Aorta (tissue), 5 donors: ENCODE measurements around the gene ENTPD8. TPM values are rescaled to one million over a fixed set of nuclear protein-coding genes. Genes with fewer than 3 reads are reported as not detected.

Experiments used
- ATAC-seq: fragments of 200-7000 bp; cut with Tn5 transposase; one replicate; pipeline ENCODE4 v1.9.1; 2022; ENCODE audit warnings: moderate library complexity; ENCODE audit not compliant: low FRiP score
- DNase-seq, 2 donors: peaks; one replicate each; pipeline ENCODE4 v3.0.0-alpha.2; 2020
- H3K27ac ChIP-seq, 2 donors: one replicate each; pipeline ENCODE4 v1.5.1; 2013; ENCODE audit warnings: low read length in 2 of 2, mild to moderate bottlenecking in 2 of 2, moderate library complexity in 2 of 2, control low read depth in 1 of 2, inconsistent platforms in 1 of 2, low read depth in 1 of 2
- H3K27me3 ChIP-seq, 2 donors: one replicate each; pipeline ENCODE4 v1.6.1; 2013; ENCODE audit warnings: control low read depth in 1 of 2, low read length in 1 of 2, mild to moderate bottlenecking in 1 of 2, moderate library complexity in 1 of 2; ENCODE audit not compliant: insufficient read depth in 2 of 2, control insufficient read depth in 1 of 2
- H3K36me3 ChIP-seq, 2 donors: one replicate each; pipeline ENCODE4 v1.6.1; 2013; ENCODE audit warnings: control low read depth in 1 of 2, low read length in 1 of 2, mild to moderate bottlenecking in 1 of 2; ENCODE audit not compliant: insufficient read depth in 2 of 2, control insufficient read depth in 1 of 2
- H3K4me1 ChIP-seq, 2 donors: one replicate each; pipeline ENCODE4 v1.6.1; 2013; ENCODE audit warnings: low read length in 2 of 2, control low read depth in 1 of 2, mild to moderate bottlenecking in 1 of 2, moderate library complexity in 1 of 2; ENCODE audit not compliant: insufficient read depth in 2 of 2, control insufficient read depth in 1 of 2
- H3K4me3 ChIP-seq, 2 donors: one replicate each; pipeline ENCODE4 v1.5.1; 2013; ENCODE audit warnings: low read length in 2 of 2, control low read depth in 1 of 2, mild to moderate bottlenecking in 1 of 2
- H3K9me3 ChIP-seq: one replicate; pipeline ENCODE4 v1.6.1; 2013; ENCODE audit warnings: mild to moderate bottlenecking, low read length; ENCODE audit not compliant: control insufficient read depth
- WGBS, 2 donors: extraction: QIAGEN DNeasy Blood & Tissue Kit; methylation state at CpG; one replicate each; pipeline ENCODE4 v1.1.7; 2013; 5-methylcytosine and 5-hydroxymethylcytosine counted together
- intact Hi-C, 2 donors: fragments of 100-400 bp; cut with DNase I; formaldehyde crosslinking; loops; one replicate each; pipeline versions ENCODE4 v1.14.2 to v1.15.0; 2022
- polyA plus RNA-seq, 2 donors: library from polyadenylated mRNA; stranded (reverse); fragments of 200-250 nt; gene quantifications; one replicate each; pipeline ENCODE4 v1.2.3, GENCODE V29; 2013
- total RNA-seq, 2 donors: library from RNA; stranded (reverse); fragmentation: NEBNext Ultra II Directional; extraction: Animal tissue kit (Norgen Biotek cat#: 25700); gene quantifications; one replicate each; pipeline ENCODE4 v1.2.1, GENCODE V29; 2021
- donor health status: healthy with polysubstance abuse.
- donor health status: Bipolar disorder and iron deficiency.
- donor health status: DM: no; HTN: no; CAD: no.
- donor health status: DM: no; HTN: no; CAD: no.
- donor health status: DM: yes; HTN: yes; CAD: no.

Gene ENTPD8
- total and polyA plus RNA-seq, 4 donors, result 3.1 TPM; not detected in 3

DNA sequence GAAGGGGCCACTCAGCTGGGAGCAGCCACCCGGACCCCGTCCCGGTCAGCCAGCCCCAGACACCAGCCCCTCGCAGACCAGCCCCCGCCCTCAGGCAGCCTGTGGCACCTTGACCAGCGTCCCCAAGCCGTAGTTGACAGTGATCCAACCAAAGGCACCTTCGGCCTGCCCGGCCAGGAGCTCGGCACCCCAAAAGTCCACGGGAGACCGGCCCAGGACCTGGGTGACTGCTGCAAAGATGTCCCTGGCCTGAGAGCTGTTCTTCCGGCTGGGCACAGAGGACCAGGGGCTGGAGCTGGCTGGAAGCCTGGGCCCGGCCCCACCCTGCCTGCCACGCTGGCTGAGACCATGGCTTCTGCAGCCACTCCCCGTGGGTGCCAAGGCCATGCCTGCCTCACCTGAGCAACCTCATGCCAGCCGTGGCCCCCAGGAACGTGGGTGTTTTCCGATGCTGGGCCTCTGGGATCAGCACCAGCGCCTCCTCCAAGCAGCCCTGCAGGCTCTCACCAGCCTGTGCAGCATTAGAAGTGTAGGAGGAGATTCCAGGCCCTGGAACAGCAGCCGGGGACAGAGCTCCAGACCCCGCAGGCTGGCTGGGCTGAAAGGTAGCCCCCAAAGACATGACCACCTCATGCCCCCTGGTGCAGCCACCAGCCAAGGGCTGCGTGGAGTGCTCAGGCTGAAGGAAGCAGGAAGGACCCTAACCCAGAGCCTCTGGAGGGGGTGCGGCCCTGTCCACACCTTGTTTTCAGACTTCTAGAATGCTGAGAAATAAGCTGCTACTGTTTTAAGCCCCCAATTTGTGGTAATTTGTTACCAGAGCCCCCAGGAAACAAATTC, 4.2 kb downstream of the ENTPD8 start:
- DNase-seq (peak; percentile 43 to 64), ATAC-seq (no peak)
- H3K27ac ChIP-seq, result no peak overlapping the region
- no peak overlapping the region for H3K4me3 ChIP-seq
- no peaks in the 10 kb centered on the region for H3K4me1 ChIP-seq
- H3K36me3 ChIP-seq, result no peaks in the 10 kb centered on the region
- WGBS, 2 donors, result 77 to 82% methylated on average over 24 of the region's 24 CpGs
- no peaks in the 10 kb centered on the region for H3K27me3 ChIP-seq
- intact Hi-C loops, result no loop called here
- H3K9me3 ChIP-seq, result no peaks in the 10 kb centered on the region

DNA sequence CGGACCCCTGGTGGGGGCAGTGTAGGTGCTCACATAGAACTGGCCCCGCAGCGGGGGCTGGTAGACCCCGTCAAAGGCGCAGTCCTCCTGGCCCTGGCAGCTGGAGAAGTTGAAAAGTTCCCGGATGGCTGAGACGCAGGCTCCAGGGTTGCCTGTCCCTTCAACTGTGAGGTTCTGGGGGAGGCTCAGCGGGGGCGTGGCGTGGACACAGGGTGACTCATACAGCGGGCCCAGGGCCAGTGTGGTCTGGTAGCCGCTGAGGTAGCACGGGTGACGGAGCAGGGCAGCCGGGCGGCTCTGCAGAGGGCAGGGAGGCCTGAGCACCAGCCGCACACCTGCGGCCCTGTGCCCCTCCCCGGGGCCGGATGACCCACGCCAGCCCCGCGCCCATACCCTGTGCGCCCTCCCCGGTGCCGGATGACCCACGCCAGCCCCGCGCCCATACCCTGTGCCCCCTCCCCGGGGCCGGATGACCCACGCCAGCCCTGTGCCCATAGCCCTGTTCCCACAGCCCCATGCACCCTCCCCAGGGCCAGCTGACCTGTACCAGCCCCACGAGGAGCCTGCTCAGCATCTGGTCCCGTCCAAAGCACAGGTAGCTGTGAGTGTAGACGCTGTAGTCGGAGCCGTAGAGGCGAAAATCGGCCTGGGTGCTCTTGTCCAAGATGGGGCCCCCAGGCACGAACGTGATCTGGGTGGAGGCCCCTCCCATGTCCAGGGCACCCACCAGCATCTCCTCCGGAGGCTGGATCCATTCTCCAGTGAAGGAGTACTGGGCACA, 5.0 kb downstream of the ENTPD8 start:
- no peaks in the 10 kb centered on the region for H3K4me1 ChIP-seq
- no peaks in the 10 kb centered on the region for H3K36me3 ChIP-seq
- peak; percentile 53 for ATAC-seq
- WGBS, 2 donors, result 56 to 63% methylated on average over 31 to 42 of the region's 42 CpGs
- intact Hi-C loops, result no loop called here
- no peak overlapping the region for H3K27ac ChIP-seq
- H3K27me3 ChIP-seq, result no peaks in the 10 kb centered on the region
- H3K4me3 ChIP-seq, result no peak overlapping the region
- DNase-seq, result peak; percentile 87 to 94
- no peaks in the 10 kb centered on the region for H3K9me3 ChIP-seq

DNA sequence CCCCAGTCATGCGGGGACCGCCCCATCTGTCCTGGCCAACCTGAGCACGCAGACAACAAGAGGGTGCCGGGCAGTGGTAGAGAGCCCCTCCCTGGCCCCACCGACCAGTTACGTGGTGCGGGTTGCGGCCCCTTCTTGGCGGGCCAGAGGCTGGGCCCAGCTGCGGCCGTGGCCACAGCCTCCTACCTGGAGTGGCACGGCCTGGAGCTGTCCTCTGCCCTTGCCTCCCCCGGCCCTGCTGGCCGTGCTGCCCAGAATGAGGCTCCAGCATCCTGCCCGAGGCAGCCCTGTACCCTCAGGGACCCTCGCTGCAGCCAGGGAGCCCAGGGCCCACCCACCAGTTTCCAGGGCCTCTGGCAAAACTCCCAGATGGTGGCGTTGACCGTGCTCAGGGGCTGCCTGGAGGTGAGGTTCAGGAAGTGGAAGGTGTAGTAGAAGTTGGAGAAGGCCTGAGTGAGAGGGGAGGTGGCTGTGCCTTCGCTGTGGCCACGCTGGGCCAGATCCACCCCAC, 5.7 kb downstream of the ENTPD8 start:
- Histone ChIP-seq H3K27me3 (no peaks in the 10 kb centered on the region), H3K36me3 (no peaks in the 10 kb centered on the region), H3K9me3 (no peaks in the 10 kb centered on the region), H3K27ac (no peak overlapping the region), H3K4me3 (no peak overlapping the region), H3K4me1 (no peaks in the 10 kb centered on the region)
- intact Hi-C loops, result no loop called here
- ATAC-seq (no peak), DNase-seq (no peak)
- 81 to 82% methylated on average over 20 of the region's 20 CpGs for WGBS, 2 donors

DNA sequence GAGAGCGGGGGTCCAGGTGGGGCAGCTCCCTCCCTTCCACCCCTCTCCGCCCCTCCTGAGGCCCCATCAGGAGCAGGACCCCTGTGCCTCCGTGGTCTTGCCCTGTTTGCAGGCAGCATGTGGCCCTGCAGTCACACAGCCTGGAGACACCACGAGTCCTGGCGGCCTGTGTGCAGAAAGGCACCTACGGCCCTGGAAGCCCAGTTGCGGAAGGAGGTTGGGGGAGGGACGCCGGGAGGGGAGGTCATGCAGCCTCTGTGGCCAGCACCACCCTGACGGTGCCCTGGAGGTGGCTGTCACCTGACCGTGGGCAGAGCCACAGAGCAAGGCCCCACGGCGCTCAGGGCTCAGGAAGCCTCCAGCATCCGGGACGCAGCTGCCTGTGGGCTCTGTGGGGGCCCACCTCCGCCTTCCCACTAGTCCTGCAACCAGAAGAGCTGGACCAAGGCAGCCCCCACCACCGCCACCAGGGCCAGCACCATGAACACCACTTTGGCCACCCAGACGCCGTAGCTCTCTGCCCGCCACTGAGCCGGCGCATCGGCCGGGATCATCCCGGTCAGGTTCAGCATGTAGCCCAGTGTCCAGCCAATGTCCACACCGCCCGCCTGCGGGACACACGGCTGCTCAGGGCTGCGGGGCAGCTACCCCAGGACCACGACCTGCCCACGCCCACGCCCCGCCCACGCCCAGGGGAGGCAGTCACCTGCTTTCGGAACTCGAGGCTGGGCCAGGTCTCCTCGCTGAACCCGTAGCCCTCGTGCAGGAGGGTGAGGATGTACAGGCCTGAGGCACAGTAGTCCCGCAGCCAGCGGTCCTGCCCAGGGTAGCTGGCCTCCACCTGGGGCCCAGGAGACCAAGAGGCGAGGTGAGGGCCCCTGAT, 6.4 kb downstream of the ENTPD8 start:
- Histone ChIP-seq H3K27me3 (no peaks in the 10 kb centered on the region), H3K4me1 (no peaks in the 10 kb centered on the region), H3K27ac (no peak overlapping the region), H3K9me3 (no peaks in the 10 kb centered on the region), H3K36me3 (no peaks in the 10 kb centered on the region), H3K4me3 (no peak overlapping the region)
- peak; percentile 53 to 77 for DNase-seq
- intact Hi-C loops, result no loop called here
- no peak for ATAC-seq
- WGBS, 2 donors, result 89 to 93% methylated on average over 39 to 43 of the region's 43 CpGs

DNA sequence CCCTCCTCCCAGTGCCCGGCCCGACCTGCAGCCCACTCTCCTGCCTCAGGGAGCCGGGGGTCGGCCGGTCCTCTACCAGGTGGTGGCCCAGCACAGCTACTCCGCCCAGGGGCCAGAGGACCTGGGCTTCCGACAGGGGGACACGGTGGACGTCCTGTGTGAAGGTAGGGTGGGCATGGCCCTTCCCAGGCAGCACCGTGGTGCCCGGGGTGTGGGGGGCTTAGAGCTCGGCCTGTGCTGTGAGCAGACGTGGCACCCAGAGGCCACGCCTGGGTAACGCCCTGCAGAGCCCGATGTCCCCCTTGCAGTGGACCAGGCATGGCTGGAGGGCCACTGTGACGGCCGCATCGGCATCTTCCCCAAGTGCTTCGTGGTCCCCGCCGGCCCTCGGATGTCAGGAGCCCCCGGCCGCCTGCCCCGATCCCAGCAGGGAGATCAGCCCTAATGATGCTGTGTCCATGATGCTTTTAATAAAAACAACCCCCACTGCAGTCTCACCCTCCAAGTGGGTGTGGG, 7.2 kb downstream of the ENTPD8 start:
- no peaks in the 10 kb centered on the region for H3K27me3 ChIP-seq

DNA sequence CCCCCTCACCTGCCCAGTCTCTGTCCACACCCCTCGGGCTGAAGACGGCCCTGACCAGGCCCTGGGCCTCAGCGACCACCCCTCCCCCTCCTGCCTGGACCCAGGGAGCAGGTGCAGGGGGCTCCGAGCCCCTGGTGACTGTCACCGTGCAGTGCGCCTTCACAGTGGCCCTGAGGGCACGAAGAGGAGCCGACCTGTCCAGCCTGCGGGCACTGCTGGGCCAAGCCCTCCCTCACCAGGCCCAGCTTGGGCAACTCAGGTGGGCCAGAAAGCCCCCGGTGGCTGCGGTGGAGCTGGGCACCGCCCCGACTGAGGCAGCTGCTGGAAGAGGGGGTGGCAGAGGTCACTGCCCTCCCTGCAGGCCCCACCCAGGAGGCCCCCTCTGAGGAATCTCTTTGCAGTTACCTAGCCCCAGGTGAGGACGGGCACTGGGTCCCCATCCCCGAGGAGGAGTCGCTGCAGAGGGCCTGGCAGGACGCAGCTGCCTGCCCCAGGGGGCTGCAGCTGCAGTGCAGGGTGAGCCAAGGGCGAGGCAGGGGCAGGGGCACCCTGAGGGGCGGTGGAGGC, 7.7 kb downstream of the ENTPD8 start:
- WGBS, 2 donors, result 84 to 87% methylated on average over 18 to 19 of the region's 19 CpGs

More for the DNA sequence above, 7.2 kb downstream of the ENTPD8 start:
- WGBS, 2 donors, result 89 to 91% methylated on average over 16 to 26 of the region's 26 CpGs
- Histone ChIP-seq H3K4me1 (no peaks in the 10 kb centered on the region), H3K27ac (no peak overlapping the region), H3K36me3 (no peaks in the 10 kb centered on the region), H3K4me3 (no peak overlapping the region), H3K9me3 (no peaks in the 10 kb centered on the region)
- ATAC-seq (no peak), DNase-seq (peak; percentile 48 to 72)
- intact Hi-C loops, result no loop called here

DNA sequence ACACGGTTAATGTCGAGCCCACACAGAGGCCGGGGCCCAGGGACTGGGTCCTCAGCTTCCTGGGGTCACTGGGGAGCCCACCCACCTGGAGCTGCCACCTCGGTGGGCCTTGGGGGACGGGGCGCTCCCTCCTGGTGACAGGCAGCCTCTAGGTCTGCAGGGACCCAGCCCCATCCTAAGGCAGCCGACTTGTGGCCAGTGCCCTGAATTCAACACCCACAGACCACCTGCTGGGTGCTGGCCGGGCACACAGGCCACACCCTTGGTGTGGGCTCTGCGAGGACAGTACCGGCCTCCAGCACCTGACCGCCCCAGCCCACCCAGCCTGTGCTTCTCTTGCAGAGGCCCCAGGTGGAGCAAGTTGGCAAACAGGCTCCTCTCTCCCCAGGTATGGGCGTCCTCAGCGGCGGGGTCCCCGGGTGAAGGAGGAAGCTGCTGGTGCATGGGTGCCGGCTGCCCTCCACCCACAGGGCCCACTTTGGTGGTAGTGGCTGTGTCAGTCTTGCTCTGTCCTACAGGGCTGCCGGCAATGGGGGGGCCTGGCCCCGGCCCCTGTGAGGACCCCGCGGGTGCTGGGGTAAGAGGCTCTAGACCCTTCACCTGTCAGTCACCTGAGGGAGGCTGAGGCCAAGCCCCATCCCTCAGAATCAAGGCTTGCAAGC, 8.3 kb downstream of the ENTPD8 start:
- ATAC-seq (no peak), DNase-seq (peak; percentile 42 to 73)
- 93 to 96% methylated on average over 19 to 20 of the region's 20 CpGs for WGBS, 2 donors

More for the DNA sequence above, 7.7 kb downstream of the ENTPD8 start:
- H3K27ac ChIP-seq, result no peak overlapping the region
- intact Hi-C loops, result no loop called here
- ATAC-seq (no peak), DNase-seq (peak; percentile 41 to 77)
- no peak overlapping the region for H3K4me3 ChIP-seq
- H3K9me3 ChIP-seq, result no peaks in the 10 kb centered on the region
- H3K36me3 ChIP-seq, result no peaks in the 10 kb centered on the region
- no peaks in the 10 kb centered on the region for H3K27me3 ChIP-seq
- H3K4me1 ChIP-seq, result no peaks in the 10 kb centered on the region

More for the DNA sequence above, 8.3 kb downstream of the ENTPD8 start:
- no peak overlapping the region for H3K27ac ChIP-seq
- H3K4me3 ChIP-seq, result no peak overlapping the region
- intact Hi-C loops, result no loop called here
- H3K27me3 ChIP-seq, result no peaks in the 10 kb centered on the region
- H3K4me1 ChIP-seq, result no peaks in the 10 kb centered on the region
- H3K36me3 ChIP-seq, result no peaks in the 10 kb centered on the region
- no peaks in the 10 kb centered on the region for H3K9me3 ChIP-seq
